Parathyroid adenoma (tissue), 2 donors: ENCODE results near the gene PCNX3.

Experiments
- H2AFZ ChIP-seq: fragments of 300-600 bp; sonication (generic); one replicate; pipeline ENCODE4 v1.7.0; 2017; ENCODE audit warnings: antibody characterized with exemption, mild to moderate bottlenecking
- H3K27ac ChIP-seq: fragments of 300-600 bp; sonication (generic); one replicate; pipeline ENCODE4 v1.7.0; 2017
- H3K27me3 ChIP-seq: fragments of 300-600 bp; sonication (generic); one replicate; pipeline ENCODE4 v1.7.0; 2017; ENCODE audit warnings: low read length; ENCODE audit not compliant: control insufficient read depth, insufficient read depth
- H3K36me3 ChIP-seq: fragments of 300-600 bp; sonication (generic); one replicate; pipeline ENCODE4 v1.7.0; 2017; ENCODE audit warnings: low read length; ENCODE audit not compliant: control insufficient read depth, insufficient read depth
- H3K4me1 ChIP-seq: fragments of 300-600 bp; sonication (generic); one replicate; pipeline ENCODE4 v1.7.0; 2017; ENCODE audit warnings: control low read depth
- H3K4me2 ChIP-seq: fragments of 300-600 bp; sonication (generic); one replicate; pipeline ENCODE4 v1.7.0; 2017; ENCODE audit warnings: low read length
- H3K4me3 ChIP-seq: fragments of 300-600 bp; sonication (generic); one replicate; pipeline ENCODE4 v1.7.0; 2017; ENCODE audit warnings: low read depth, low read length
- H3K79me2 ChIP-seq: fragments of 300-600 bp; sonication (generic); one replicate; pipeline ENCODE4 v1.7.0; 2017; ENCODE audit warnings: control low read depth
- H3K9ac ChIP-seq: fragments of 300-600 bp; sonication (generic); one replicate; pipeline ENCODE4 v1.7.0; 2017; ENCODE audit warnings: mild to moderate bottlenecking
- H3K9me3 ChIP-seq: fragments of 300-600 bp; sonication (generic); one replicate; pipeline ENCODE4 v1.7.0; 2017; ENCODE audit warnings: low read length; ENCODE audit not compliant: control insufficient read depth
- CTCF ChIP-seq: fragments of 300-600 bp; sonication (generic); IDR thresholded peaks from one replicate; pipeline ENCODE4 v1.7.0; 2017; ENCODE audit warnings: antibody characterized with exemption, mild to moderate bottlenecking
- donor health status: primary hyperparathyroidism.

PCNX3 gene

GRCh38 chr11:65574811-65575567 is 40.6 kb upstream of the PCNX3 start:
- no peak overlapping the region for H3K9ac ChIP-seq

DNA sequence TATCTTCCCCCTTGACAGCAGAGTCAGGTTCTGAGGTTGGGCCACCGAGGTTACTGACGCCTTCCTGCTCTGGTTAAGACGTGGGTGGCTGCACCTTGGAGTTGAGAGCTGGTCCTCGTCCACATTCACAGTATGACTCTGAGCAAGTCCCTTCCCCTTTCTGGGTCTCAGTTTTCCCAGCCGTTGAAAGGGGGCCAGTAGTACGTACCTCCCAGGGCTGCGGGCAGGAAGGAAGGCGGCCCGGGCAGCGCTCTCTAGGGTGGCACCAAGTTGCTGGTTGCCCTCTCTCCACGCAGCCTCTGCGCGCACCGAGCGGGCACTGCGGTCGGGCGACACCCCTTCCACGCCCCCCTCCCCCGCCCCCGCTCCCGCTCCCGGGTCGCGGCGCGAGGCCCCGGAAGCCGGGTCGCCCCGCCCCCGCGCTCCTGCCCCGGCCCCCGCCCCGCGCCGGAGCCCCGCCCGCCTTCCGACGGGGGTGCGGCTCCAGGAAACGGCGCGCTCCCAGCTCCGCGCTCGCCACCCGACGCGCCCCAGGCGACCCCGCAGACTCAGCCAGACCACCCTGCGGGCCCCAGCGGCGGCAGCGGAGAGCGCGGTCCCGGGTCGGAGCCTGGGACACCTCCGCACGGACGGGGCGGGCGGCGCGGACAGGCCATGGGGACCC is 39.9 kb upstream of the PCNX3 start, which contains the start of gene EHBP1L1:
TSS of gene EHBP1L1 (plus strand) at position 486 of the 664 bp plus-strand sequence. CDS start 250 bp downstream, outside the sequence.
- Histone ChIP-seq H3K4me3 (peak within 1 kb of the TSS; percentile 49), H3K4me1 (peaks cover 10% of the 10 kb centered on the region), H3K27me3 (no peaks in the 10 kb centered on the region), H3K79me2 (no peaks in the 10 kb centered on the region), H3K4me2 (peak within 1 kb of the TSS; percentile 68), H3K9me3 (no peaks in the 10 kb centered on the region), H3K27ac (peak within 1 kb of the TSS; percentile 90), H3K9ac (no peak within 1 kb of the TSS), H3K36me3 (no peaks in the 10 kb centered on the region), H2AFZ (no peak within 1 kb of the TSS)
- no peak for TF ChIP-seq CTCF

More at GRCh38 chr11:65574811-65575567, 40.6 kb upstream of the PCNX3 start:
- Histone ChIP-seq H3K4me2 (peak overlapping the region; percentile 68), H3K27ac (peak overlapping the region; percentile 90), H3K79me2 (no peaks in the 10 kb centered on the region), H3K4me1 (peaks cover 10% of the 10 kb centered on the region), H3K4me3 (peak overlapping the region; percentile 49), H3K36me3 (no peaks in the 10 kb centered on the region), H3K27me3 (no peaks in the 10 kb centered on the region), H3K9me3 (no peaks in the 10 kb centered on the region), H2AFZ (no peak overlapping the region)
- TF ChIP-seq CTCF: no peak

GRCh38 chr11:65576232-65576866 is 39.2 kb upstream of the PCNX3 start:
- TF ChIP-seq CTCF: no peak
- H3K9ac ChIP-seq: no peak overlapping the region
- H3K79me2 ChIP-seq: no peaks in the 10 kb centered on the region
- H3K27ac ChIP-seq: peak overlapping the region; percentile 26
- H3K4me1 ChIP-seq: peaks cover 5% of the 10 kb centered on the region
- H3K9me3 ChIP-seq: no peaks in the 10 kb centered on the region
- no peaks in the 10 kb centered on the region for H3K36me3 ChIP-seq
- H3K27me3 ChIP-seq: no peaks in the 10 kb centered on the region
- H3K4me2 ChIP-seq: peak overlapping the region; percentile 63
- peak overlapping the region; percentile 33 for H3K4me3 ChIP-seq
- no peak overlapping the region for H2AFZ ChIP-seq

GRCh38 chr11:65576867-65577755 is 38.5 kb upstream of the PCNX3 start:
- H3K4me1 ChIP-seq: peaks cover 3% of the 10 kb centered on the region
- no peaks in the 10 kb centered on the region for H3K79me2 ChIP-seq
- peak overlapping the region; percentile 63 for H3K4me2 ChIP-seq
- H3K27ac ChIP-seq: peak overlapping the region; percentile 26
- H3K27me3 ChIP-seq: no peaks in the 10 kb centered on the region
- no peak for TF ChIP-seq CTCF
- H3K9me3 ChIP-seq: no peaks in the 10 kb centered on the region
- H2AFZ ChIP-seq: no peak overlapping the region
- H3K36me3 ChIP-seq: no peaks in the 10 kb centered on the region
- H3K4me3 ChIP-seq: peak overlapping the region; percentile 33
- no peak overlapping the region for H3K9ac ChIP-seq
